ACHN (cell line): ENCODE results near the gene FTO.
"Not testable (repeated sequence)": the region's sequence is repeated elsewhere in the genome, so short reads cannot be mapped to it uniquely, and the experiment has no call there.

Experiments
- DNase-seq: peaks from one replicate; pipeline ENCODE4 v3.0.0-alpha.2; 2015
- in situ Hi-C: cut with HindIII; loops from 2 replicates; pipeline ENCODE4 v1.10.0; 2017; ENCODE audit warnings: low sequenced_read_pairs, low pct_ligation_motif_present, low pct_unique_long_range_greater_than_20kb

Gene FTO

DNA sequence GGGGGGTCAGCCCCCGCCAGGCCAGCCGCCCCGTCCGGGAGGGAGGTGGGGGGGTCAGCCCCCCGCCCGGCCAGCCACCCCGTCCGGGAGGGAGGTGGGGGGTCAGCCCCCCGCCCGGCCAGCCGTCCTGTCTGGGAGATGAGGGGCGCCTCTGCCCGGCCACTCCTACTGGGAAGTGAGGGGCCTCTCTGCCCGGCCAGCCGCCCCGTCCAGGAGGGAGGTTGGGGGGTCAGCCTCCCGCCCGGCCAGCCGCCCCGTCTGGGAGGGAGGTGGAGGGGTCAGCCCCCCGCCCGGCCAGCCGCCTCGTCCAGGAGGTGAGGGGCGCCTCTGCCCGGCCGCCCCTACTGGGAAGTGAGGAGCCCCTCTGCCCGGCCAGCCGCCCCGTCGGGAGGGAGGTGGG, 5.7 kb upstream of the FTO start:
- in situ Hi-C loops: not testable (repeated sequence)

DNA sequence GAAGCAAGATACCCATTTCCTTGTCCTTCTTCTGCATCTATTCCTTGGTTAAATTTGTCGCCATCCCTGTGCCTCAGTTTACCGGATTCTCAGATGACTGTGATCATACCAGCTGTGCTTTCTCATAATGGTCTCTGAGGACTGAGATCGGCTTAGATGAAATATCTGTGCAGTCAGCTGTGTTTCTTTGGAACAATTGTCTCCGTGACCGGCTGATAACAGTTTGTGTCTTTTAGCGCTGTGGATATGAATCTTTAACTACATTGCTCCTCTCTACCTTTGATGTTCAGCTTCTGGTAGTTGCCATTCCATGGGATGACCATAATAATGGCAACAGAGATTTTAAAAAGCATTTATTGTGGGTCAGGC, 473 bp downstream of the FTO start:
- in situ Hi-C loops: no loop called here
- DNase-seq: no peak

More for the DNA sequence above, 5.7 kb upstream of the FTO start:
- DNase-seq: not testable (repeated sequence)

- in situ Hi-C loops: no loop called here
Measured at GRCh38 chr16:53707671-53708070, 3.7 kb downstream of the FTO start.

DNA sequence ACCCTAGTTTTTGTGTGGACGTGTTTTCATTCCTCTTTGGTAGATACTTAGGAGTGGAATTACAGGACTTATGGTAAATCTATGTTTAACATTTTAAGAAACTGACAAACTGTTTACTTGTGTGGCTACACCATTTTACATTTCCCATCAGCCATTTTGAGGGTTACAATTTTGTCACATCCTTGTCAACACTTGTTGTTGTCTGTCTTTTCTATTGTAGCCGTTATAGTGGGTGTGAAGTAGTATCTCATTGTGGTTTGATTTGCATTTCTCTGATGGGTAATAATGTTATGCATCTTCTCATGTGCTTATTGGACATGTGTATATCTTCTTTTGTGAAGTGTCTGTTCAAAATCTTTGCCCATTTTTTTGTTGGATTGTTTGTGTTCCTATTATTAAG, 4.5 kb downstream of the FTO start:
- DNase-seq: no peak
- in situ Hi-C loops: no loop called here

More at GRCh38 chr16:53707671-53708070, 3.7 kb downstream of the FTO start:
- no peak for DNase-seq

- no peak for DNase-seq
- in situ Hi-C loops: no loop called here
Measured at GRCh38 chr16:53711390-53711789, 7.4 kb downstream of the FTO start.

- in situ Hi-C loops: no loop called here
- DNase-seq: no peak
Measured at GRCh38 chr16:53712065-53712464, 8.1 kb downstream of the FTO start.

DNA sequence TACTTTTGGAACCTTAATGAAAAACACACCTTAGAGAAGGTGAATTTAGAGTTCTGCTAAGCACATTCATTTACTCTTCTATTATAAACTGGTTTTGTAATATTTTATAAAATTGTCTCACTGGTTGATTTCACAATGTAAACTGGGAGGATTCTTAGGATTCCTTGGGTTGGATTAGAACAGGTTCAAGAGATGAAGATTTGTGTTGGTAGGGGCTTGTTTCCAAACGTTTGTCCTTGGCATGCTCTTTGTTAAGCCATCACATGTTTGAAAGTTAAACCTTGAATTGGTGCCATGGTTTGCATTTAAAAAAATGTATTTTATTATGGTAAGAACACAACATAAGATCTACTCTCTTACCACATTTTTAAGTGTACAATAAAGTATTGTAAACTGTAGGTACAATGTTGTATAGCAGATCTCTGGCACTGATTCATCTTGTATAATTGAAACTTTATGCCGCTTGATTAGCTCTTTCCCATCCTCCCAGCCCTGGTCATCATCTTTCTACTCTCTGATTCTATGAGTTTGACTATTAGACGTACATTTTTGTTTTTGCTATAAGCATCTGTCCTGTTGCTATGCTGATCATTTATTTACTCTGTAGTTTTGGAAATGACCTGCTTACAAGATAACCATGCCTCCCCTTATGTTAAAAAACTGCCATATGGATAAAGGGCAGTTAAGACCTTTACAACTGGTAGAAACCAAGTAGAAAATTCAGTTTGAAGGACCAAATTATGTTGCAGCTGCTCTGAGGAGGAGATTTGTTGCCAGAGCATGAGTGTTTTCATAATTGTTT, 9.6 kb downstream of the FTO start:
- DNase-seq: no peak
- in situ Hi-C loops: no loop called here

DNA sequence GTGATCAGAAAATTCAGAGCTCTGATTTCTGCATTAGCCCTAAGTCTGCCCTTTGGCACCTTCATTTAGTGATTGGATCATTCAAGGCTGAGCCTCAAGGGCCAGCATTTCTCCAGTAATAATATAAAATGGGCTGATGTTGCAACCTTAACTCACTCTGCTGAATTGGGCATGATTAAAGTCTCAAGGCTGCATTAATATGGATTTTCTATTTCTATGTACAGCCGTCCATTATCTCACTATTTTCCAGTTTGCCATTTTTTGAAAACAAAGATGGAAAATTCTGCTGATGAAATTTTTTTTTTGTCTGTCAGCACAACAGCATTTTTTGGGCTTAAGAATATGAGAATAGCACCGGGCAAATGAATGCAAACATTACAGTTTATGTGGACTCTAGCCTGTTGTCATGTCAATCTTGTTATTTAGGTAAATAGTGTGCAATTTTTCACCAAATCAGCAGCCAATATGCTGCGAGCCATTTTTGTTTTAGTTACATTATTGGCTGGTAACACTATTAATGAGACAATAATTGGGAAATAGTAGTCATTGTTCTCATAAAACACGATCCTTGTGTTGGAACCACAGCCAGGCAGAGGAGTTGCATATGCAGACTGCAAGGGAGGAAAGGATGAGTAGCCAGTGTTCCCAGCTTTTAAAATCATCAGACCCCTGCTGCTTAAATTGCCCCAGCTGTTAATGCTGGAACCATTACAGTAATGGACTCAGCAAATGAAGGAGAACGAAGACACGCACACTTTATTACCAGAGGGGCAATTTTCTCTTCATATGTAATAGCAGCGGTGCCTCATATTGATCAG, 10.5 kb downstream of the FTO start:
- no peak for DNase-seq
- in situ Hi-C loops: no loop called here

DNA sequence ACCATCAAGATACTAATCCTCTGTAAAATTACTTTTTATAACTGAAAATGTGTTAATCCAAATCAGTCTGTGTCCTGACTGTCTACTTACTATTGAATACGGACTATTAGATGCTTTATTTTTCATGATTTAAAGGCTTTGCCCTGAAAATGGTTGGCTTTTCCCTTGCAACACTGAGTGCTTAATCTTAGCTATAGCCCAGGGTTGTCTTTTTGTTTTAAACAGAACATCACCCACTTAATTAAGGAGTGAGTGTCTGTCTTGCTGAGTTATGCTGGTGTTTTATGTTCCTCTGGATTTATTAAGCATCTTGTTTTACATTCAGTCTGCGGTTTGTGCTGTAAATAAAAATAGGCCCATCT, 11.0 kb downstream of the FTO start:
- no peak for DNase-seq
- in situ Hi-C loops: no loop called here

- in situ Hi-C loops: no loop called here
- DNase-seq: no peak
Measured at GRCh38 chr16:53717577-53717976, 13.6 kb downstream of the FTO start.

- no peak for DNase-seq
- in situ Hi-C loops: no loop called here
Measured at GRCh38 chr16:53721017-53721416, 17.1 kb downstream of the FTO start.

DNA sequence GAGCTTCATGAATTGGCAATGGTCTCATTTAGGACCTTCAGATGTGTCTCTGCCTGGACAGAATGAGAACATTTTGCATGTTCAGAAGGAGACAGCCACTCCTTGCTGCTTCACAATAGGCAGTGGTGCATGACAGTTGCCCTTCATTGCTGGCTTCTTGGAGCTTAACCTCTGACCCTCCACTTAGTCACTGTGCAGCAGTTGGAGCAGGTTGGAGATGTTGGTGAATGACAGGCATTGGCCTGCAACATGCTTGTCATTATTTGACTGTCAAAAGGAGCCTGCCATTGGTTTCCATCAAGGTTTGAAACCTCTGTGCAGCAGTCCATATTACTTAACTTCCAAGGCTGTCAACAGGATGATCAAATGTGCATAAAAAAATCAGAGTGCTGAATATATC, 22.7 kb downstream of the FTO start:
- DNase-seq: peak; percentile 87
- in situ Hi-C loops: no loop called here

GRCh38 chr16:53730693-53731092, 26.7 kb downstream of the FTO start:
- in situ Hi-C loops: no loop called here

DNA sequence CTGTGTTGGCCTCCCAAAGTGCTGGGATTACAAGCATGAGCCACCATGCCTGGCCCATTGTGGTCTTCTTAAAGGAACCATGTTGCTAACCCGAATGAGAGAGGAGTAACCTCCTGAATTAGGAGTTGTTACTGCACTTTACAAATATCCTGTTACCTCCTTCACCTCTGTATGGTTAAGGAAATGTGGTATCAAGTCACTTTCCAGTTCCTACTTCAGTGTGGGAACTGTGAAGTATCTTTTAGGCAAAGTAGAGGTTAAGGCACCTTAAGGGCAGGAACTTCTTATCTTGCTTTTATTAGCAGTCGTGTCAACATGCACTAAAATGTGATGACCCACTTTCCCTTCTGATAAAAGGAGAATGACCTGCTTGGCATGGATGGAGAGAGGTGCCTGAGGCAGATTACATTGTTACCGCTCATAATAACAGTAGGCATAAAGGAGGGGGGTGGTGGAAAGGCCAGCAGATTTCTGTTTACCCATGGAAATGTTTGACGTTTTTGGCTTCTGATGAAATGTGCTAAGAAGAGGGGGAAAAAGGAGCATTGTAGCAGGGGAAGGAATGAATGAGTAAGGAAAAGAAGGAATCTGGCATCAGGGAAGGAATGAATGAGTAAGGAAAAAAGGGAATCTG, 28.5 kb downstream of the FTO start:
- DNase-seq: no peak
- in situ Hi-C loops: no loop called here

More at GRCh38 chr16:53730693-53731092, 26.7 kb downstream of the FTO start:
- DNase-seq: no peak

- DNase-seq: no peak
- in situ Hi-C loops: no loop called here
Measured at GRCh38 chr16:53734908-53735307, 31.0 kb downstream of the FTO start.

GRCh38 chr16:53736297-53736696, 32.3 kb downstream of the FTO start:
- in situ Hi-C loops: no loop called here
- no peak for DNase-seq

DNA sequence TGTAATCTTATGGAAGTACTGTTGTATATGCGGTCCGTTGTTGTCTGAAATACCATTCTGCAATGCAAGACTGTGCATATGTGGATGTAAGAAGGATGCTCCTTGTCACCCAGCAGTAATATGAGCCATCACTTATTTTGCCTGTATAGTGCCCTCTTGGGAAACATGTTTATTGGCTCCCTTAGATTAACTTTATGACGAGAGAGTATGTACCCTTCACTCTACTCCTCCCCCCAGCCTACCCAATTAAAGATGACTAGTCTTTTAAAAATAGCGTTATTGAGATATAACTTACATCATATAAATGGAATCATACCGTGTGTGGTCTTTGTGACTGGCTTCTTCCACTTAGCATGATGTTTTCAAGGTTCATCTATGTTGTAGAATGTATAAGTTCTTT, 33.6 kb downstream of the FTO start:
- in situ Hi-C loops: no loop called here
- no peak for DNase-seq

GRCh38 chr16:53740476-53740875, 36.5 kb downstream of the FTO start:
- no peak for DNase-seq
- in situ Hi-C loops: no loop called here

DNA sequence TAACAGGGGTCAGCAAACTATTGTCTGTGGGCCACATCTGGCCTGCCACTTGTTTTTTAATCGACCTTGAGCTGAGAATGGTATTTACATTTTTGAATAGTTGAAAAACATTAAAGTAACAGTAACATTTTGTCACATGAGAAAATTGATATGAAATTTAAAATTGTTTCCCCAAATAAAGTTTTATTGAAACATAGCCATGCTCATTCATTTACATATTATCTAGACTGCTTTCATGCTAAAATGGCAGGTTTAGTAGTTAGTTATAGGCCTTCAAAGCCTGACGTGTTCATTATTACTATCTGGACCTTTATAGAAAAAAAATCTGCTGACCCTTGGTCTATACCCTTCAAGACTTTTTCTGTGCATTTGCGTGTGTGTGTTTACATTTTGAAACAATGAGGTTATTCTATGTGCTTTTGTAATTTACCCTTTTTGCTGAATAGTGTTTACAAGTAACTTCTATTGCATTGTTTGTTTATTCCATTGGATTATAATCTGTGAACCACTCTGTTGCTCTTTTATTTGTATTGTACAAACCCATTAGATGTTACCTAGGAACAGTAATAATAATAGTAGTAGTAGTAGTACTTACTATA, 37.1 kb downstream of the FTO start:
- in situ Hi-C loops: no loop called here

More for the DNA sequence above, 37.1 kb downstream of the FTO start:
- no peak for DNase-seq
